ENCODE data around the gene MEN1. TPM values are rescaled to one million over a fixed set of nuclear protein-coding genes. Genes with fewer than 3 reads are reported as not detected.

Gene MEN1
- total RNA-seq, 2 donors from 2014 or later: 27.9 to 45.5 TPM

- WGBS: 25% methylated on average over 13 of the region's 13 CpGs
Observed at GRCh38 chr11:64762674-64763525, 47.5 kb downstream of the MEN1 start.

DNA sequence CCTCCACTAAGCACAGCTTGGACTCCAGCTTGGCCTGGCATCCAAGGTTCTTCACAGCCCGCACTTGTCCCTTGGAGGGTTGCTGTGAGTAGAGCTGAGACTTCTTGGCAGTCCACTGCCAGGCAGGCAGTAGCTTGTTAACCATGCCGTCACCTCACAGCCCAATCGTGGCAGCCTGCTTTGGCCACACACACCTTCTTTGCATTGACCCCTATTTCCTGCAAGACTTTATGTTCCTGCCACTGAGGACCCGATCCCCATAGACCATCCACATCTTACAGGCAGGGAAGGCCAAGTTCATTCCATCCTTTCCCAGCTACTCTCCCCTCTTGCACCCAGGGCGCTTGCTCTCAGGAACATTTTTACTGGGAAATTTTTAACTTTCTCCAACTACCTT lies 48.1 kb downstream of the MEN1 start:
- Histone ChIP-seq H3K4me1 (replicated peaks) (peaks cover 6% of the 10 kb centered on the region), H3K27me3 (replicated peaks; ENCODE audit: insufficient read depth) (no peaks in the 10 kb centered on the region), H3K27ac (peak overlapping the region; percentile 34 to 38), H3K36me3 (peaks cover 10 to 21% of the 10 kb centered on the region in 2 donors), H3K9me3 (no peaks in the 10 kb centered on the region), H3K4me3 (no peak overlapping the region)
- DNase-seq (ENCODE audit: low spot score): no peak
- intact Hi-C loops (cut with DNase I): no loop called here
- WGBS: 19% methylated on average over 5 of the region's 5 CpGs
- TF ChIP-seq POLR2AphosphoS5 (IDR thresholded peaks at IDR 0.05): no peak
- no peak for TF ChIP-seq POLR2A (IDR thresholded peaks at IDR 0.05)
- TF ChIP-seq CTCF (IDR thresholded peaks at IDR 0.05): no peak

More at GRCh38 chr11:64762674-64763525, 47.5 kb downstream of the MEN1 start:
- TF ChIP-seq POLR2AphosphoS5 (IDR thresholded peaks at IDR 0.05): no peak
- no peak for TF ChIP-seq CTCF (IDR thresholded peaks at IDR 0.05)
- TF ChIP-seq POLR2A (IDR thresholded peaks at IDR 0.05): no peak
- peaks cover 16 to 27% of the 10 kb centered on the region in 2 donors for H3K36me3 ChIP-seq
- H3K4me1 ChIP-seq (replicated peaks): peaks cover 6% of the 10 kb centered on the region
- H3K27ac ChIP-seq: peak overlapping the region; percentile 34 to 38
- H3K27me3 ChIP-seq (replicated peaks; ENCODE audit: insufficient read depth): no peaks in the 10 kb centered on the region
- H3K4me3 ChIP-seq: no peak overlapping the region
- DNase-seq (ENCODE audit: low spot score): no peak
- no peaks in the 10 kb centered on the region for H3K9me3 ChIP-seq
- intact Hi-C loops (cut with DNase I): no loop called here

- Histone ChIP-seq H3K27me3 (replicated peaks; ENCODE audit: insufficient read depth) (no peaks in the 10 kb centered on the region), H3K27ac (peak overlapping the region; percentile 48 to 62), H3K9me3 (no peaks in the 10 kb centered on the region), H3K36me3 (peaks cover 0 to 7% of the 10 kb centered on the region in 2 donors), H3K4me1 (replicated peaks) (peaks cover 6% of the 10 kb centered on the region), H3K4me3 (no peak overlapping the region)
- TF ChIP-seq POLR2AphosphoS5 (IDR thresholded peaks at IDR 0.05) (no peak), CTCF (IDR thresholded peaks at IDR 0.05) (no peak), POLR2A (IDR thresholded peaks at IDR 0.05) (no peak)
- 41% methylated on average over 7 of the region's 7 CpGs for WGBS
- intact Hi-C loops (cut with DNase I): no loop called here
- DNase-seq (ENCODE audit: low spot score): no peak
Observed at GRCh38 chr11:64760759-64761420, 49.5 kb downstream of the MEN1 start.

- no peaks in the 10 kb centered on the region for H3K9me3 ChIP-seq
- H3K4me1 ChIP-seq (replicated peaks): peaks cover 6% of the 10 kb centered on the region
- H3K27me3 ChIP-seq (replicated peaks; ENCODE audit: insufficient read depth): no peaks in the 10 kb centered on the region
- H3K27ac ChIP-seq: peak within 1 kb of the TSS; percentile 48 to 62
- WGBS: 41% methylated on average over 24 of the region's 24 CpGs
- H3K36me3 ChIP-seq: no peaks in the 10 kb centered on the region
- intact Hi-C loops (cut with DNase I): no loop called here
- peak within 1 kb of the TSS in 1 of 2 donors; percentile 3 for H3K4me3 ChIP-seq
- no peak for DNase-seq (ENCODE audit: low spot score)
- peak; percentile 31 for TF ChIP-seq POLR2AphosphoS5 (IDR thresholded peaks at IDR 0.05)
- no peak for TF ChIP-seq POLR2A (IDR thresholded peaks at IDR 0.05)
Observed at GRCh38 chr11:64759722-64760719, 50.3 kb downstream of the MEN1 start, which contains the start of gene PYGM. PYGM (minus strand) TSS chr11:64759974; CDS start chr11:64759898, 76 bp downstream.
